ENCODE results near the gene PAFAH1B2.
"Not testable (repeated sequence)": the region's sequence is repeated elsewhere in the genome, so short reads cannot be mapped to it uniquely, and the experiment has no call there.

Gene PAFAH1B2

GRCh38 chr11:117143871-117144476, at the start of gene PAFAH1B2:
Gene PAFAH1B2, plus strand, starts transcription at chr11:117144287. Its CDS starts 8,161 bp downstream, at chr11:117152448.
- peak; percentile 33 for FAIRE-seq

- no peak for FAIRE-seq
These were observed 49.3 kb upstream of the PAFAH1B2 start for GRCh38 chr11:117094776-117095175.

GRCh38 chr11:117095284-117096161, 48.6 kb upstream of the PAFAH1B2 start:
- FAIRE-seq: no peak

- no peak for FAIRE-seq
These were observed 47.7 kb upstream of the PAFAH1B2 start for GRCh38 chr11:117096201-117096991.

GRCh38 chr11:117097014-117097388, 47.1 kb upstream of the PAFAH1B2 start:
- no peak for FAIRE-seq

GRCh38 chr11:117097389-117098268, 46.5 kb upstream of the PAFAH1B2 start:
- no peak for FAIRE-seq

GRCh38 chr11:117098269-117099232, 45.5 kb upstream of the PAFAH1B2 start, which contains the start of gene SIK3:
Gene SIK3, minus strand, starts transcription at chr11:117098428. Its CDS starts 13 bp downstream, at chr11:117098415.
- no peak for FAIRE-seq

- FAIRE-seq: no peak
These were observed 44.4 kb upstream of the PAFAH1B2 start for GRCh38 chr11:117099696-117100095.

GRCh38 chr11:117100556-117100955, 43.5 kb upstream of the PAFAH1B2 start:
- FAIRE-seq: no peak

- FAIRE-seq: no peak
These were observed 36.1 kb upstream of the PAFAH1B2 start for GRCh38 chr11:117107701-117108590.

GRCh38 chr11:117110294-117110950, 33.7 kb upstream of the PAFAH1B2 start:
- no peak for FAIRE-seq

GRCh38 chr11:117112497-117112896, 31.6 kb upstream of the PAFAH1B2 start:
- not testable (repeated sequence) for FAIRE-seq

- FAIRE-seq: not testable (repeated sequence)
These were observed 31.1 kb upstream of the PAFAH1B2 start for GRCh38 chr11:117112939-117113338.

- FAIRE-seq: no peak
These were observed 26.4 kb upstream of the PAFAH1B2 start for GRCh38 chr11:117117681-117118080.

GRCh38 chr11:117121176-117121575, 22.9 kb upstream of the PAFAH1B2 start:
- FAIRE-seq: no peak

GRCh38 chr11:117122556-117122955, 21.5 kb upstream of the PAFAH1B2 start:
- FAIRE-seq: no peak

GRCh38 chr11:117126223-117126965, 17.7 kb upstream of the PAFAH1B2 start:
- no peak for FAIRE-seq

- no peak for FAIRE-seq
These were observed 16.8 kb upstream of the PAFAH1B2 start for GRCh38 chr11:117127171-117127901.

All from G401.6 (cell line).